ENCODE results near the gene SLC22A7.

SLC22A7 gene

DNA sequence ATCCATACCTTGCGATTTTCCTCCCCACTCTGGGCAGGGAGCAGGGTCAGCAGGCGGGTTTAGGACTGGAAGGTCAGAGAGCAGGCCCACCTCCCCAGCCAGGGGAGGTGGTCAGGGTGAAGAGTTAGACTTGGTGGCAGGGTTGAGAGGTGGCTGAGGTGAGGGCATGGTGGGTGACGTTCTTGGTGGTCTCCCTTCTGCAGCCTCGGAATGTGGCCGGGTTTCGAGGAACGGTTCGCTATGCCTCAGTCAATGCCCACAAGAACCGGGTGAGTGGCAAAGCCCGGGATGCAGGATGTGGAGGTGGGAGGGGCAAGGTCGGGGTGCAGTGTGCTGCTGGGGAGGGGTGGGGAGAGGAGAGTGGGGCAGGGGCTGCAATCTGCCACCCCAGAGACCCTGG lies 43.2 kb upstream of the SLC22A7 start:
- no peaks in the 10 kb centered on the region for H3K9me3 ChIP-seq (ENCODE audit: severe bottlenecking)
- no peaks in the 10 kb centered on the region for H3K36me3 ChIP-seq
- H3K4me3 ChIP-seq (ENCODE audit: low read depth, low read length), result no peak overlapping the region
- H3K27me3 ChIP-seq (ENCODE audit: insufficient read depth, low read depth, severe bottlenecking), result no peaks in the 10 kb centered on the region
- no peak overlapping the region for H3K27ac ChIP-seq
- TF ChIP-seq, protein P1, sequence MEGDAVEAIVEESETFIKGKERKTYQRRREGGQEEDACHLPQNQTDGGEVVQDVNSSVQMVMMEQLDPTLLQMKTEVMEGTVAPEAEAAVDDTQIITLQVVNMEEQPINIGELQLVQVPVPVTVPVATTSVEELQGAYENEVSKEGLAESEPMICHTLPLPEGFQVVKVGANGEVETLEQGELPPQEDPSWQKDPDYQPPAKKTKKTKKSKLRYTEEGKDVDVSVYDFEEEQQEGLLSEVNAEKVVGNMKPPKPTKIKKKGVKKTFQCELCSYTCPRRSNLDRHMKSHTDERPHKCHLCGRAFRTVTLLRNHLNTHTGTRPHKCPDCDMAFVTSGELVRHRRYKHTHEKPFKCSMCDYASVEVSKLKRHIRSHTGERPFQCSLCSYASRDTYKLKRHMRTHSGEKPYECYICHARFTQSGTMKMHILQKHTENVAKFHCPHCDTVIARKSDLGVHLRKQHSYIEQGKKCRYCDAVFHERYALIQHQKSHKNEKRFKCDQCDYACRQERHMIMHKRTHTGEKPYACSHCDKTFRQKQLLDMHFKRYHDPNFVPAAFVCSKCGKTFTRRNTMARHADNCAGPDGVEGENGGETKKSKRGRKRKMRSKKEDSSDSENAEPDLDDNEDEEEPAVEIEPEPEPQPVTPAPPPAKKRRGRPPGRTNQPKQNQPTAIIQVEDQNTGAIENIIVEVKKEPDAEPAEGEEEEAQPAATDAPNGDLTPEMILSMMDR (IDR thresholded peaks at IDR 0.05; ENCODE audit: low read depth, low read length), result no peak
- no peak for DNase-seq

DNA sequence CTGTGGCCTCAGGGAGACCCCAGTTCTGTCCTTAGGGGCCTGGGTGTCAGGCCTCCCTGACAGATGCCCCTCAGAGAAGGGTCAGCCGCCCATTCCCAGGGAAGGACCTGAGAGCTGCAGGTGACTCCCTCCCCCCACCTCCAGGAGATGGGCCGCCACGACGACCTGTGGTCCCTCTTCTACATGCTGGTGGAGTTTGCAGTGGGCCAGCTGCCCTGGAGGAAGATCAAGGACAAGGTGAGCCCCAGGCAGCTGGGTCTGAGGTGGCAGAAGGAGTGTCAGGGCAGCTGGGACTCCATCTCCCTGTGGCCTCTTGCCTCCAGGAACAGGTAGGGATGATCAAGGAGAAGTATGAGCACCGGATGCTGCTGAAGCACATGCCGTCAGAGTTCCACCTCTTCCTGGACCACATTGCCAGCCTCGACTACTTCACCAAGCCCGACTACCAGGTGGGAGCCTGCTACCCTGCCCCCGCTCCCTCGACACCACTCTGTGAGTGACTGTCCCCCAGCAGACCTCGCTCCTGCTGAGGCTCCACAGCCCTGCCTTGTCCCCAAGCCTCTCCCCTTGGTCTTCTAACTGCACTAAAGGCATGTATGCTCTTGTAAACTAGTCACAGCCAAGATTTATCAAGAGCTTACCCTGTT lies 42.5 kb upstream of the SLC22A7 start:
- Histone ChIP-seq H3K4me3 (ENCODE audit: low read depth, low read length) (no peak overlapping the region), H3K36me3 (no peaks in the 10 kb centered on the region), H3K27me3 (ENCODE audit: insufficient read depth, low read depth, severe bottlenecking) (no peaks in the 10 kb centered on the region), H3K27ac (no peak overlapping the region), H3K9me3 (ENCODE audit: severe bottlenecking) (no peaks in the 10 kb centered on the region)
- no peak for DNase-seq
- TF ChIP-seq, protein P1 (IDR thresholded peaks at IDR 0.05; ENCODE audit: low read depth, low read length), result no peak

DNA sequence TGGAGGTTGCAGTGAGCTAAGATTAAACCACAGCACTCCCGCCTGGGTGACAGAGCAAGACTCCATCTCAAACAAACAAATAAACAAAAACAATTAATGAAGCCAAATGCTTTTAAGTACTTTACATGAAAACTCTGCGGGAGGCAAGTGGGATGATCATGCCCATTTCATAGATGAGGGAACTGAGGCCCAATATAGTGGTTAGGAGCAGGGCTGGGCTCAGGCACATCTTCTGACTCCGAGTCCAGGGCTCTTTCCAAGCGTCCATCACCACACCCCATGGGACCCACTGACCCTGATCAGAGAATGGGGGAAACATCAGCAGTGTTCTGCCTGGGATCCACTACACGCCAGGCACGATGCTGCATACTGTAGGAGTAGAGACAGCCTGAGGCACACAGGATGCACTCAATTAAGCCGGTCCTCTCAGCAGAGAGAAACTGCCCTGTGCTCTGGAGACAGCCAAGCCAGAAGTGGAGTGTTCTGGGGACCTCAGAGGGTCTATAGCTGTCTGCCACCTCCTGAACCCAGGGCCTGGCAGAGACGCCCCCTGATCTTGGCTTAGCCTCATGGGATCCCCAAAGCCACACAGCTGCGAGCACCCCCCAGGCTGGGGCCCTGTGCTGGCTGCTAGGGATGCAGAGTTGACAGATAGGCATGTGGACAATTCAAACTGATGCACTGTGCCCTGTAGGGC lies 41.2 kb upstream of the SLC22A7 start:
- TF ChIP-seq, protein P1 (IDR thresholded peaks at IDR 0.05; ENCODE audit: low read depth, low read length), result no peak

DNA sequence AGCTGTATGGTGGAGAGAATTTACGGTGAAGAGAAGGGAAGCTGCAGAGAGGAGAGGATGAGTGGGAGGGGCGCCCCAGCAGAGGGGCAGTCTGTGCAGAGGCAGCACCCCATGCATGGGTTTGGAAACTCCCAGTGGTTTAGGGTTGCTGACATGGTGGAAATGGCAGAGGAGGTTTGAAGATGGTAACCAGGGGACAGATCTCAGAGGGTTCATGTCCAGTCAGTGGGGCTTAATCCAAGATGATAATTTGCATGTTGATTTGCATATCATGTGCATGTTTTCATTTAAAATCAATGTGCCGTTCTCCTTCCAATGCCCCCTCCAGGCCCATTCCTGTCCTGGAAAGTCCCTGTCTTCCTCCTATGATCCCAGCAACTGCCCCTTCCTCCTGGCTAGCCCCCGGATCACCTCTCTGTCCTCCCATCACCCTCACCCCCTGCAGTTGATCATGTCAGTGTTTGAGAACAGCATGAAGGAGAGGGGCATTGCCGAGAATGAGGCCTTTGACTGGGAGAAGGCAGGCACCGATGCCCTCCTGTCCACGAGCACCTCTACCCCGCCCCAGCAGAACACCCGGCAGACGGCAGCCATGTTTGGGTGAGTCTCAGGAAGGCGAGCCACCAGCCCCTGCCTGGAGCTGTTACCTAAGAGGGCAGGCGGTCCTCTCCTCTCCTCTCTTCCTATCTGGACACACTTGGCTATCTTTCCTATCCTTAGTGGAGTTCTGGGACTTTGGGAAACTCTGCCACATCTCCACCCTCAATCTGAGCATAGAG lies 40.5 kb upstream of the SLC22A7 start:
- no peaks in the 10 kb centered on the region for H3K27me3 ChIP-seq (ENCODE audit: insufficient read depth, low read depth, severe bottlenecking)
- no peak for DNase-seq
- no peak overlapping the region for H3K27ac ChIP-seq
- H3K36me3 ChIP-seq, result no peaks in the 10 kb centered on the region
- no peak overlapping the region for H3K4me3 ChIP-seq (ENCODE audit: low read depth, low read length)
- H3K9me3 ChIP-seq (ENCODE audit: severe bottlenecking), result no peaks in the 10 kb centered on the region
- TF ChIP-seq, protein P1 (IDR thresholded peaks at IDR 0.05; ENCODE audit: low read depth, low read length), result no peak

More for the DNA sequence above, 41.2 kb upstream of the SLC22A7 start:
- Histone ChIP-seq H3K36me3 (no peaks in the 10 kb centered on the region), H3K27ac (no peak overlapping the region), H3K4me3 (ENCODE audit: low read depth, low read length) (no peak overlapping the region), H3K27me3 (ENCODE audit: insufficient read depth, low read depth, severe bottlenecking) (no peaks in the 10 kb centered on the region), H3K9me3 (ENCODE audit: severe bottlenecking) (no peaks in the 10 kb centered on the region)
- DNase-seq, result no peak

DNA sequence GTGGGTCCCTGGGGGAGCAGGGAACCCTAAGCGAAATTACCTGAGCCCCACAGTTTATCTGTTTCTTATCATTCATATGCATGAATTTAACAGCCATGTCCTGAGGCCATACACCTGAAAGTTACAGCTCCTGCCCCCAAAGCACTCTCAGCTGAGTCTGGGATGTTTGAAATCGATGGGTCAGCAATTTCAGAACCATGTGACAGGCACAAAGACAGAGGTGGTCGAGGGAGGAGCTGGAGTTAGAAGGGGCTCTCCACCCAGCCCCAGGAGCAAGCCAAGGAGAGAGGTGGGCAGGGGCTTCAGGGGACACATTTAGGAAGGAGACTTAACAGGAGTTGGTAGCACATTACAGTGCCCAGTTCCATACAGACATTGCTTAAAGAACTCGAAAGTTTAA lies 39.9 kb upstream of the SLC22A7 start:
- H3K36me3 ChIP-seq, result no peaks in the 10 kb centered on the region
- no peak overlapping the region for H3K27ac ChIP-seq
- H3K27me3 ChIP-seq (ENCODE audit: insufficient read depth, low read depth, severe bottlenecking), result no peaks in the 10 kb centered on the region
- TF ChIP-seq, protein P1 (IDR thresholded peaks at IDR 0.05; ENCODE audit: low read depth, low read length), result no peak
- no peak for DNase-seq
- no peak overlapping the region for H3K4me3 ChIP-seq (ENCODE audit: low read depth, low read length)
- H3K9me3 ChIP-seq (ENCODE audit: severe bottlenecking), result no peaks in the 10 kb centered on the region

Measured in WERI-Rb-1 (cell line).